ENCODE results near the gene DNAH6.

The DNAH6 gene

DNA sequence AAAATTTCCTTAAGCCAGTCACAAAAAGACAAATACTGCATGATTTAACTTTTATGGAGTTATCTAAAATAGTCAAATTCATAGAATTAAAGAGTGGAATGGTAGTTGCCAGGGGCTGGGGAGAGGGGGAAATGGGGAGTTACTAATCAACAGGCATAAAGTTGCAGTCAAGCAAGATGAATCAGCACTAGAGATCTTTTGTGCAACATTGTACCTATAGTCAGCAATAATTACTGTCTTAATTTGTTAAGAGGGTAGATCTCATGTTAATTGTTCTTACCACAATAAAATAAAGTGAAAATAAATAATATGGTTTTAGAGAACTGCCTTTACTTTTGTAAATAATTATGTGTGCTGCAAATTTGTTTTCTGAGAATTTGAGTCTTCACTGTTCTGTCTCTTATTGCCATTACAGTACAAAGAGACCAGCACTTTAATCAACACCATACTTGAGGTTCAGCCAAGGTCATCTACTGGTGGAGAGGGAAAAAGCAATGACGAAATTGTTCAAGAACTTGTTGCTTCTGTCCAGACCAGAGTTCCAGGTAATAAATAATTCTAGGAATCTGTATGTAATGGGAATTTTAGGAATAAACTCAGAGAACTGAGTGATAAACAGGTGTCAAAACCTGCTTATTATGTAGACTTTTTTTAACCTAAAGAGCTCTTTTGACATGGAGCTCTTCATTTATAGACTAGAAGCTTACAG, 289.1 kb downstream of the DNAH6 start:
- H3K27ac Mint-ChIP-seq, result no peak overlapping the region
- TF ChIP-seq, protein P1, sequence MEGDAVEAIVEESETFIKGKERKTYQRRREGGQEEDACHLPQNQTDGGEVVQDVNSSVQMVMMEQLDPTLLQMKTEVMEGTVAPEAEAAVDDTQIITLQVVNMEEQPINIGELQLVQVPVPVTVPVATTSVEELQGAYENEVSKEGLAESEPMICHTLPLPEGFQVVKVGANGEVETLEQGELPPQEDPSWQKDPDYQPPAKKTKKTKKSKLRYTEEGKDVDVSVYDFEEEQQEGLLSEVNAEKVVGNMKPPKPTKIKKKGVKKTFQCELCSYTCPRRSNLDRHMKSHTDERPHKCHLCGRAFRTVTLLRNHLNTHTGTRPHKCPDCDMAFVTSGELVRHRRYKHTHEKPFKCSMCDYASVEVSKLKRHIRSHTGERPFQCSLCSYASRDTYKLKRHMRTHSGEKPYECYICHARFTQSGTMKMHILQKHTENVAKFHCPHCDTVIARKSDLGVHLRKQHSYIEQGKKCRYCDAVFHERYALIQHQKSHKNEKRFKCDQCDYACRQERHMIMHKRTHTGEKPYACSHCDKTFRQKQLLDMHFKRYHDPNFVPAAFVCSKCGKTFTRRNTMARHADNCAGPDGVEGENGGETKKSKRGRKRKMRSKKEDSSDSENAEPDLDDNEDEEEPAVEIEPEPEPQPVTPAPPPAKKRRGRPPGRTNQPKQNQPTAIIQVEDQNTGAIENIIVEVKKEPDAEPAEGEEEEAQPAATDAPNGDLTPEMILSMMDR (IDR thresholded peaks at IDR 0.05; ENCODE audit: unreplicated experiment in 3 of 3), result no peak
- no peaks in the 10 kb centered on the region for H3K36me3 Mint-ChIP-seq (ENCODE audit: low read depth)
- peaks cover 9% of the 10 kb centered on the region for H3K9me3 Mint-ChIP-seq
- no peaks in the 10 kb centered on the region for H3K4me1 Mint-ChIP-seq
- H3K27me3 Mint-ChIP-seq (ENCODE audit: low read depth), result no peaks in the 10 kb centered on the region
- H3K4me3 Mint-ChIP-seq, result no peak overlapping the region

DNA sequence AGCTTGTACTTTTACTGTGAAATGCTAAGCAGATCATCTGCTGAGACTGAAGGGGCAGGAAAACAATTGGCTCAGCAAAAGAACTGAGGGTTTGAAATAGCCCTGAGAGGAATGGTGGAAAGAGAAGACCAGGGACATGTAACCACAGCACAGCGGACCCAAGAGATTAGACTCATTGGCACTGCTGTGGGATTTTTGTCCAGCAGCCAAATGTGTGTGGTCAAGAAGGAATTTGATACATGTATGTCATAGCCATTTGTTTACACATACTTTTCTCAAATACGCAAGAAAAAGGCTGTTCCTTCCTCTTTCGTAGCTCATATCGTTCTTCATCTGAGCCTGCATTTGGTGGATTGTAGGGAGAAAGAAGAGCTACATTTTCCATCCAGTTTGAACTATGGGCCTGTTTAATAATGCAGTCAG, 290.8 kb downstream of the DNAH6 start:
- no peak overlapping the region for H3K4me3 Mint-ChIP-seq
- TF ChIP-seq, protein P1 (IDR thresholded peaks at IDR 0.05; ENCODE audit: unreplicated experiment in 3 of 3), result no peak
- H3K27ac Mint-ChIP-seq, result no peak overlapping the region
- H3K4me1 Mint-ChIP-seq, result no peaks in the 10 kb centered on the region
- H3K9me3 Mint-ChIP-seq, result peaks cover 6% of the 10 kb centered on the region
- H3K27me3 Mint-ChIP-seq (ENCODE audit: low read depth), result no peaks in the 10 kb centered on the region
- no peaks in the 10 kb centered on the region for H3K36me3 Mint-ChIP-seq (ENCODE audit: low read depth)

DNA sequence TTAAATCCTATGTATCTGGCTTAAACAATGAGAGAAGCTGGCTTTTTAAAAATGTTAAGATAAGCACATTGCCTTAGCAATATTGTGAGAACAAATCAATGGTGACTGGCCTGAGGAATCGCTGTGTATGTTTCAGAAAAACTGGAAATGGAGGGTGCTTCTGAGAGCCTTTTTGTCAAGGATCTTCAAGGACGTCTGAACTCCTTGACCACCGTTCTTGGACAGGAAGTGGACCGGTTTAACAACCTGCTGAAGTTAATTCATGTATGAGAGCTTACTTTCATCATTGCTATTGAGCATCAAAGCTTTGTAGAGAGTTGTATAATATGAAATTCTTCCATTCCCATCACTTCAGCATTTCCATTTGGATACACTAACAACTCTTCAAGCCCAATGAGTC, 292.0 kb downstream of the DNAH6 start:
- no peaks in the 10 kb centered on the region for H3K36me3 Mint-ChIP-seq (ENCODE audit: low read depth)
- peaks cover 2% of the 10 kb centered on the region for H3K9me3 Mint-ChIP-seq
- H3K27me3 Mint-ChIP-seq (ENCODE audit: low read depth), result no peaks in the 10 kb centered on the region
- TF ChIP-seq, protein P1 (IDR thresholded peaks at IDR 0.05; ENCODE audit: unreplicated experiment in 3 of 3), result no peak
- H3K4me3 Mint-ChIP-seq, result no peak overlapping the region
- H3K4me1 Mint-ChIP-seq, result no peaks in the 10 kb centered on the region
- no peak overlapping the region for H3K27ac Mint-ChIP-seq

DNA sequence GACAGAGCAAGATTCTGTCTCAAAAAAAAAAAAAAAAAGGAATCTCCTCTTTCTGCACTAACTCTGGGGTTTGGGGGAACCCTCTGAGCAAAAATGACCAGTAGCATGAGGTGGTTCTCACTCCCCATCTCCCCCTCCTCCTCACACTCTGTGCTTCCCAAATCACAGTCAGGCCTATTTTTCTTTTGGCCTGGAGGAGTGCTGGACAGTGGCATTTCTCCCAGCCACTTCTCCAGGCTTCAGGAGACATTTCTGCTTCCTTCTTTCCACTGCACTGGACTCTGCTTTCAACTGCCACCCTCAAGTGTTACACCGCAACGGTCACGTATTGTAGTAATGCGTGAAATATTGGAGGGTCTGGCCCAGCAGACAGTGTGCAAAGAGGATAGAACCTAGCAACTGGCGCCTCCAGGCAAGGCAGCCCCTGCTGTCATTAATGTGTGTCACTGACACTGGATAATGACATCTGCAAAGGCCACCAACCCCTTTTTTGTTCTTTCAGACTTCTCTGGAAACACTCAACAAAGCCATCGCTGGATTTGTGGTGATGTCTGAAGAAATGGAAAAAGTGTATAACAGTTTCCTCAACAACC, 295.6 kb downstream of the DNAH6 start:
- H3K9me3 Mint-ChIP-seq, result peaks cover 2% of the 10 kb centered on the region
- no peaks in the 10 kb centered on the region for H3K4me1 Mint-ChIP-seq
- no peaks in the 10 kb centered on the region for H3K27me3 Mint-ChIP-seq (ENCODE audit: low read depth)
- TF ChIP-seq, protein P1 (IDR thresholded peaks at IDR 0.05; ENCODE audit: unreplicated experiment in 3 of 3), result no peak
- no peak overlapping the region for H3K27ac Mint-ChIP-seq
- no peaks in the 10 kb centered on the region for H3K36me3 Mint-ChIP-seq (ENCODE audit: low read depth)
- no peak overlapping the region for H3K4me3 Mint-ChIP-seq

DNA sequence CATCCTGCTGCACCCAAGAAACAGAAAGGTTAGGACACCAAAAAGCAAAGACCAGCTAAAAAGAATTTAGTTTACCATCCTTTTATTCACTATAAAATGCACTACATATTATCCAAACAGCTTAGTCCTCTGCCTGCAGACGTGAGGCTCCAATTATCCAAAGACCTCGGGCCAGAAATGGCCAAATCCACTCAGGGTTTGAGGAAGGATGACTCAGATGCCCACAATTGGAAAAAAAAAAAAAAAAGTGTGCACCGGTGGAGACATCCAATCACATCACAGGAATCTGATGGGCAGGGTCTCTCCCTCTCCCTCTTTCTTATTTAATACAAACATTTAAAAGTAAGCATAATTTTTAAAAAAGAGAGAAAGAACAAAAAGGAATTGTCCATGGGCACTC, 298.8 kb downstream of the DNAH6 start:
- Mint-ChIP-seq H3K9me3 (peaks cover 2% of the 10 kb centered on the region), H3K4me1 (no peaks in the 10 kb centered on the region), H3K27ac (no peak overlapping the region), H3K36me3 (ENCODE audit: low read depth) (no peaks in the 10 kb centered on the region), H3K27me3 (ENCODE audit: low read depth) (no peaks in the 10 kb centered on the region), H3K4me3 (no peak overlapping the region)
- TF ChIP-seq, protein P1 (IDR thresholded peaks at IDR 0.05; ENCODE audit: unreplicated experiment in 3 of 3), result no peak
